Duodenal mucosa (tissue), 2 donors: ENCODE measurements around the gene PCBP2.
"Not testable (repeated sequence)": the region's sequence is repeated elsewhere in the genome, so short reads cannot be mapped to it uniquely, and the experiment has no call there.

Experiments
- H3K27ac ChIP-seq: one replicate; pipeline ENCODE4 v1.7.0; 2013; ENCODE audit warnings: low read depth, low read length
- H3K27me3 ChIP-seq, 2 donors: one replicate each; pipeline ENCODE4 v1.7.0; 2013; ENCODE audit warnings: low read length in 2 of 2, control low read depth in 1 of 2; ENCODE audit not compliant: insufficient read depth in 2 of 2, control insufficient read depth in 1 of 2
- H3K36me3 ChIP-seq, 2 donors: one replicate each; pipeline ENCODE4 v1.7.0; 2013; ENCODE audit warnings: low read length in 2 of 2, control low read depth in 1 of 2; ENCODE audit not compliant: insufficient read depth in 2 of 2, control insufficient read depth in 1 of 2
- H3K4me1 ChIP-seq, 2 donors: one replicate each; pipeline ENCODE4 v1.7.0; 2013; ENCODE audit warnings: low read length in 2 of 2, control low read depth in 1 of 2; ENCODE audit not compliant: insufficient read depth in 2 of 2, control insufficient read depth in 1 of 2
- H3K4me3 ChIP-seq, 2 donors: one replicate each; pipeline ENCODE4 v1.7.0; 2013; ENCODE audit warnings: low read length in 2 of 2, low read depth in 1 of 2
- H3K9ac ChIP-seq, 2 donors: one replicate each; pipeline ENCODE4 v1.7.0; 2013; ENCODE audit warnings: low read length in 2 of 2, low read depth in 1 of 2
- H3K9me3 ChIP-seq, 2 donors: one replicate each; pipeline ENCODE4 v1.7.0; 2013; ENCODE audit warnings: low read length in 2 of 2, control low read depth in 1 of 2; ENCODE audit not compliant: control insufficient read depth in 1 of 2

Gene PCBP2

DNA sequence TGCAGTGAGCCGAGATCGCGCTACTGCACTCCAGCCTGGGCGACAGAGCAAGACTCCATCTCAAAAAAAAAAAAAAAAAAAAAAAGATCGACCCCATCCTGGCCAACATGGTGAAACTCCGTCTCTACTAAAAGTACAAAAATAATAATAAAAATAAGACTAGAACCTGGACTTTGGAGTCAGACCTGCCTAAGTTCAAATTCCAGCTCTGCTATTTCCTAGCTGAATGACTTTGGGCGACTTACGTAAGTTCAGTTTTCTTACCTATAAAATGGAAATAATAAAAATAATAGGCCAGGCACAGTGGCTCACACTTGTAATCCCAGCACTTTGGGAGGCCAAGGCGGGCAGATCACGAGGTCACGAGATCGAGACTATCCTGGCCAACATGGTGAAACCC lies 29.7 kb upstream of the PCBP2 start:
- H3K4me1 ChIP-seq: not testable (repeated sequence)

DNA sequence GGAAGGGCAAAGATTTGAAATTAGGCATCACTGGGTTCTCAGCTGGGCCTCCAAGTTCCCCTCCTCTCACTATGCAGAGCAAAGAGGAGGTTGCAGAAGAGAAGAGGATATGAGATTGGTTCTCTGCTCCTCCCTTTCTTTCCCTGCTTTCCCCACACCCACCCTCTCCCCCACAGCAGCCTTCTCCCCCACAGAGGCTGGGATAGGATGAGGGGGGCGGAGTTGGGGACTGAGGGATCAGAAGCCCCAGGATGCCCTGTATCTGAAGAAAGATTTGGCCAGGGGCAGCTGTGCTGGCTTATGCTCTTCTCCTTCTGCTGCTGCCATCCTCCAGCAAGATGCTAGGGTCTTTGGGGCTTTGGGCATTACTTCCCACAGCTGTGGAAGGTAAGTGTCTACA lies 28.3 kb upstream of the PCBP2 start, which contains the start of gene AMHR2:
Gene AMHR2 (plus strand): TSS at position 259 of the 400 bp plus-strand sequence. CDS start 80 bp downstream, at position 339.
- Histone ChIP-seq H3K36me3 (no peaks in the 10 kb centered on the region), H3K9me3 (no peaks in the 10 kb centered on the region), H3K4me3 (no peak within 1 kb of the TSS), H3K27me3 (no peaks in the 10 kb centered on the region), H3K4me1 (peaks cover 6 to 14% of the 10 kb centered on the region in 2 donors), H3K9ac (no peak within 1 kb of the TSS), H3K27ac (no peak within 1 kb of the TSS)

More for the DNA sequence above, 29.7 kb upstream of the PCBP2 start:
- not testable (repeated sequence) for H3K27ac ChIP-seq, H3K9me3 ChIP-seq, H3K27me3 ChIP-seq, H3K36me3 ChIP-seq, H3K4me3 ChIP-seq, H3K9ac ChIP-seq

DNA sequence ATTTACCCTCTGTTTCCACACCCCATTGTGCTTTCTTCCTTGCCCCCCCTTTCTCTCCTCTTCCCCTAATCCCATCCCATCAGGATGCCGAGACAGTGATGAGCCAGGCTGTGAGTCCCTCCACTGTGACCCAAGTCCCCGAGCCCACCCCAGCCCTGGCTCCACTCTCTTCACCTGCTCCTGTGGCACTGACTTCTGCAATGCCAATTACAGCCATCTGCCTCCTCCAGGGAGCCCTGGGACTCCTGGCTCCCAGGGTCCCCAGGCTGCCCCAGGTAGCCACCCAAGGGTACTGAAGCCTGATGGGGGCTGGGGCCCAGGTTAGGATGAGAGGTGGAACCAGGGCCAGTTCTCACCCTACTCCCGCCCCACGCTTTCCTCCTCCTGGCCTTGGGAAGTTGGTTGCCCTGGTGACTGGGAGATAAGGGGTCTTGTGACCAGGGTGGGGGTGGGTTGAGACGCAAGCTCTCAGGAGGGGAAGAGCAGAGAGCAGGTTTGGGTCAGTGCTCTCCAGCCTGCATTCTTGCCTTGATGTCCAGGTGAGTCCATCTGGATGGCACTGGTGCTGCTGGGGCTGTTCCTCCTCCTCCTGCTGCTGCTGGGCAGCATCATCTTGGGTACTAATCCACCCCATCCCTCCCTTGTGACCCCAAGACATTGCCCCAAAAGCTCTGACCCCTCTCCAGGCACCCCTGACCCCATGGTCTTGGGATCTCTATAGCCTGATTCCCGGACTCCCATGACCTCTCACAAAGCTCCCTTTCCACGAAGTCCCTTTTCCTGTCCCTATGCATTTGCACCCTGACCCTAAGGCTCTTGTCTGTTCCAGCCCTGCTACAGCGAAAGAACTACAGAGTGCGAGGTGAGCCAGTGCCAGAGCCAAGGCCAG lies 27.0 kb upstream of the PCBP2 start:
- H3K27ac ChIP-seq: no peak overlapping the region
- H3K9ac ChIP-seq: no peak overlapping the region
- H3K4me3 ChIP-seq: no peak overlapping the region
- H3K27me3 ChIP-seq: no peaks in the 10 kb centered on the region
- no peaks in the 10 kb centered on the region for H3K36me3 ChIP-seq
- peaks cover 7 to 14% of the 10 kb centered on the region in 2 donors for H3K4me1 ChIP-seq
- H3K9me3 ChIP-seq: no peaks in the 10 kb centered on the region

DNA sequence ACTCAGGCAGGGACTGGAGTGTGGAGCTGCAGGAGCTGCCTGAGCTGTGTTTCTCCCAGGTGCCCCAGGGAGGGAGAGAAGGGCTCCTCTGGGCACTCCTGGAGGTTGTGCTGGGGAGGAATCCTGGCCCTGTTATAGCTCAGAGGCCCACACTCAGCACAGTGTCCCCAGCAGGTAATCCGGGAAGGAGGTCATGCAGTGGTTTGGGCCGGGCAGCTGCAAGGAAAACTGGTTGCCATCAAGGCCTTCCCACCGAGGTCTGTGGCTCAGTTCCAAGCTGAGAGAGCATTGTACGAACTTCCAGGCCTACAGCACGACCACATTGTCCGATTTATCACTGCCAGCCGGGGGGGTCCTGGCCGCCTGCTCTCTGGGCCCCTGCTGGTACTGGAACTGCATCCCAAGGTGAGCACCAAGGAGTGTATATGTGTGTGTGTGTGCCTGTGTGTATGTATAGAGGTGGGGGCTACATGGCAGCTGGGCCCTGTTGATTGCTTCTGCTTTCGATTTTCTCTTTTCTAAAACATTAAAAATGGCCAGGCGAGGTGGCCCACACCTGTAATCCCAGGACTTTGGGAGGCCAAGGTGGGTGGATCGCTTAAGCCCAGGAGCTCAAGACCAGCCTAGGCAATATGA lies 26.3 kb upstream of the PCBP2 start:
- Histone ChIP-seq H3K27ac (no peak overlapping the region), H3K4me1 (peaks cover 7 to 14% of the 10 kb centered on the region in 2 donors), H3K4me3 (no peak overlapping the region)

DNA sequence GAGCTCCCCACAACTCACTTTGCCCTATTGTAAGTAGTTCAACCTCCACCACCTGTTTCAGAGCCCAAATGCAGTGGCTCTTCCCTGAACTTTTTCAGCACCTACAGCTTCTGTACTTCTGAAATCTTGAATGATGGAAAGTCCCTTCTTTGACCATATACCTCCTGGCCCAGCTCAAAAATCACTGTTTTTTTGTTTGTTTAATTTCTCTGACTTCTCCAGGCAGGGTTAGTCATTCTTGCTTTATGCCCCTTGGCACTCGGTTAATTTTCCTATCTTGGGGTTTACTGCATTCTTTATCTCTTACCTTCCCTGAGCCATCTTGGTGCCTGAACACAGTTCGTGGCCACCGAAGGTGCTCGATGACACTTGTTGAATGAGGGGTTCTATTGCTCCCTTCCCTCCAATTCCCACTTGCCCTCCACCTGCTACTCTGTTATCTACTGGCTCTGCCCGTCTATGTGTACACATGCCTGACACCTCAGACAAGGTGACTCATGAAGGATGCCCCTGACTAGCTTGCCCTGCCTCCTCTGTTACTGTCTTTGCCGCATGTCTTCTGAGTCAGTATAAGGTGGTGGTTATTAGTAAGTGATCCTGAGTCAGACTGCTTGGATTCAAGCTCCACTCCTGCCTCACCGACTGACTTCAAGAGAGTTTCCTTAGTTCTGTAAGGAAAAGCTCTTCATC lies 23.9 kb upstream of the PCBP2 start:
- no peaks in the 10 kb centered on the region for H3K27me3 ChIP-seq
- H3K4me3 ChIP-seq: no peak overlapping the region
- H3K36me3 ChIP-seq: no peaks in the 10 kb centered on the region
- no peak overlapping the region for H3K27ac ChIP-seq
- H3K9ac ChIP-seq: no peak overlapping the region
- no peaks in the 10 kb centered on the region for H3K9me3 ChIP-seq
- H3K4me1 ChIP-seq: peaks cover 7 to 10% of the 10 kb centered on the region in 2 donors

More for the DNA sequence above, 26.3 kb upstream of the PCBP2 start:
- H3K9me3 ChIP-seq: no peaks in the 10 kb centered on the region
- H3K27me3 ChIP-seq: no peaks in the 10 kb centered on the region
- H3K9ac ChIP-seq: no peak overlapping the region
- no peaks in the 10 kb centered on the region for H3K36me3 ChIP-seq

DNA sequence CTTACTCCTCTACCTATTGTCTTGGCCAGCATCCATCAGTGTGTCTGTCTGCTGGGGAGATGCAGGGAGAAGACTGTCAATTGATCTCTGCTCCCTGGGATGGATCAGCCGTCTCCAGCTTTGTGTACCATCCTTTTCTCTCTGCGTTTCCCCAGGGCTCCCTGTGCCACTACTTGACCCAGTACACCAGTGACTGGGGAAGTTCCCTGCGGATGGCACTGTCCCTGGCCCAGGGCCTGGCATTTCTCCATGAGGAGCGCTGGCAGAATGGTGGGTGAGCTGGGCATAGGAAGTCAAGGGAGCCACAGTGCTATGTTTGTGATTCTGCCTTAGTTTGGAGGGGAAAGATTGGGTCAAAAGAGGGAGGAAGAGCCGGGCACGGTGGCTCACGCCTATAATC lies 23.2 kb upstream of the PCBP2 start:
- Histone ChIP-seq H3K9me3 (no peaks in the 10 kb centered on the region), H3K4me1 (peaks cover 7 to 10% of the 10 kb centered on the region in 2 donors), H3K27me3 (no peaks in the 10 kb centered on the region), H3K4me3 (no peak overlapping the region), H3K27ac (no peak overlapping the region), H3K9ac (no peak overlapping the region), H3K36me3 (no peaks in the 10 kb centered on the region)

DNA sequence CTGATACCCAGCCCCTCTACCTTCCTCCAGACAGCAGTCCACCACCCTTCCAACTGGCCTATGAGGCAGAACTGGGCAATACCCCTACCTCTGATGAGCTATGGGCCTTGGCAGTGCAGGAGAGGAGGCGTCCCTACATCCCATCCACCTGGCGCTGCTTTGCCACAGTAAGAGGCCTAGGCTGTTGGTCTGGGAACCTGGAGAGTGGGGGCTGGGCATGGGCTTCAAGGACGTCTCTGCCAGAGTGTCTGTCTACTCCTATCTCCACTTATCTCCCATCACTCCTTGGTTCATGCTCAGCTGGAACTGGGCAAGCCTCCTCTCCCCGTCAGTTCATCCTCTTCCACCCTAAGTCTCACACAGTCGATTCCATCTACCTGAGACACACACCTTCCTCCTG lies 21.8 kb upstream of the PCBP2 start:
- Histone ChIP-seq H3K9ac (no peak overlapping the region), H3K4me1 (peaks cover 7 to 10% of the 10 kb centered on the region in 2 donors), H3K27ac (no peak overlapping the region), H3K36me3 (no peaks in the 10 kb centered on the region), H3K4me3 (no peak overlapping the region), H3K9me3 (no peaks in the 10 kb centered on the region), H3K27me3 (no peaks in the 10 kb centered on the region)

DNA sequence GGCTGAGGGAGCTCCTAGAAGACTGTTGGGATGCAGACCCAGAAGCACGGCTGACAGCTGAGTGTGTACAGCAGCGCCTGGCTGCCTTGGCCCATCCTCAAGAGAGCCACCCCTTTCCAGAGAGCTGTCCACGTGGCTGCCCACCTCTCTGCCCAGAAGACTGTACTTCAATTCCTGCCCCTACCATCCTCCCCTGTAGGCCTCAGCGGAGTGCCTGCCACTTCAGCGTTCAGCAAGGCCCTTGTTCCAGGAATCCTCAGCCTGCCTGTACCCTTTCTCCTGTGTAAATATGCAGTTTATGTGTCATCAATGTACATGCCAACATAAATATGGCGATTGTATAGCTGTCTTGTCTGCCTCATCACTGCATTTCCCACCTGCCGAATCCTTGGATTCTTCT lies 20.7 kb upstream of the PCBP2 start:
- H3K4me1 ChIP-seq: peaks cover 7 to 10% of the 10 kb centered on the region in 2 donors
- H3K27ac ChIP-seq: no peak overlapping the region
- H3K9me3 ChIP-seq: no peaks in the 10 kb centered on the region
- H3K27me3 ChIP-seq: no peaks in the 10 kb centered on the region
- H3K4me3 ChIP-seq: no peak overlapping the region
- H3K36me3 ChIP-seq: no peaks in the 10 kb centered on the region
- no peak overlapping the region for H3K9ac ChIP-seq

DNA sequence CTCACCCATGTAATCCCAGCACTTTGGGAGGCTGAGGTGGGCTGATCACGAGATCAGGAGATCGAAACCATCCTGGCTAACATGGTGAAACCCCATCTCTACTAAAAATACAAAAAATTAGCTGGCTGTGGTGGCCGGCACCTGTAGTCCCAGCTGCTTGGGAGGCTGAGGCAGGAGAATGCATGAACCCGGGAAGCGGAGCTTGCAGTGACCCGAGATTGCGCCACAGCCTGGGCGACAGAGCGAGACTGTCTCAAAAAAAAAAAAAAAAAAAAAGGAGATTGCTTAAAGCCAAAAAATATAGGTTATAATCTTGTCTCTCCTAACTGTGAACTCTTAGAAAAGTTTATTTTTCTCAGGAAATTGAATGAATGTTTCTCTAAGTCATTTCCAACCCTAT lies 16.6 kb upstream of the PCBP2 start:
- H3K36me3 ChIP-seq, H3K27me3 ChIP-seq, H3K27ac ChIP-seq, H3K4me1 ChIP-seq, H3K9me3 ChIP-seq, H3K4me3 ChIP-seq, H3K9ac ChIP-seq: not testable (repeated sequence)

DNA sequence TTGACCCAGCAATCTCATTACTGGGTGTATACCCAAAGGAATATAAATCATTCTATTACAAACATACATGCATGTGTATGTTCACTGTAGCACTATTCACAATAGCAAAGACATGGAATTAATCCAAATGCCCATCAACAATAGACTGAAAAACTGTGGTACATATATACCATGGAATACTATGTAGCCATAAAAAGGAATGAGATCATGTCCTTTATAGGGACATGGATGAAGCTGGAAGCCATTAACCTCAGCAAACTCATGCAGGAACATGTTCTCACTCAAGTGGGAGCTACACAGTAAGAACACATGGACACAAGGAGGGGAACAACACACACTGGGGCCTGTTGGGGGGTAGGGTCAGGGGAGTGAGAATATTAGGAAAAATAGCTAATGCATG lies 12.3 kb upstream of the PCBP2 start:
- not testable (repeated sequence) for H3K9me3 ChIP-seq, H3K27ac ChIP-seq, H3K4me3 ChIP-seq, H3K9ac ChIP-seq, H3K36me3 ChIP-seq, H3K27me3 ChIP-seq
- peaks cover 5 to 17% of the 10 kb centered on the region in 2 donors for H3K4me1 ChIP-seq
